Tibial nerve (tissue), 3 donors: Measurements from ENCODE around the gene MLST8.

Experiments used
- CTCF ChIP-seq, 5 experiments: fragments of 200-600 bp in 3 of 5; fragments of 450-650 bp in 2 of 5; sonication (generic) in 3 of 5; IDR thresholded peaks; one replicate each; pipeline ENCODE4 v1.5.1; 2016 to 2019; ENCODE audit warnings: antibody characterized with exemption in 5 of 5, mild to moderate bottlenecking in 3 of 5, moderate library complexity in 2 of 5
- POLR2A ChIP-seq, 2 donors: fragments of 450-650 bp; IDR thresholded peaks; one replicate each; pipeline ENCODE4 v1.6.1; 2017; ENCODE audit warnings: antibody characterized with exemption in 2 of 2, mild to moderate bottlenecking in 2 of 2, moderate library complexity in 2 of 2

- TF ChIP-seq CTCF (IDR thresholded peaks at IDR 0.05) (no peak), POLR2A (IDR thresholded peaks at IDR 0.05) (no peak)
Measured at GRCh38 chr16:2246301-2246885, 41.1 kb downstream of the MLST8 start.
